Measurements from ENCODE around the gene TMED10.

DNA sequence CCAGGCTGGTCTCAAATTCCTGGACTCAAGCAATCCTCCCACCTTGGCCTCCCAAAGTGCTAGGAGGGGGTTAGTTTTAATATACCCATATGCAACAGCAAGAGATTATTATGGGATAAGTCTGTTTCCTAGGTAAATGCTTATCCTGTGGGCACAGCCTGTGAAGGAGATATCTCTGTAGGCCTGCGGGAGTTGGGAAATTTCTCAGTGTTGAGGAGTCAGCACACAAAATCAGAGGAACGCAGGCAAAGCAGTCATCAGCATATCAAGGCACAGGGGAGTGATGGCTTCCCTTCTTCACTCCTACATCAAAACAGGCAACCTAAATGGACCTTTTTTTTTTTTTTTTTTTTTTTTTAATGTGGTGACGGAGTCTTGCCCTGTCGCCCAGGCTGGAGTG is 20.9 kb upstream of the TMED10 start:
- TF ChIP-seq CTCF (IDR thresholded peaks at IDR 0.05) (no peak), EP300 (IDR thresholded peaks at IDR 0.05) (no peak), POLR2AphosphoS5 (IDR thresholded peaks at IDR 0.05) (no peak), POLR2A (IDR thresholded peaks at IDR 0.05) (no peak)
